Measurements from ENCODE around the gene ZFP90.

Gene ZFP90

GRCh38 chr16:68526782-68527145 lies 12.3 kb upstream of the ZFP90 start:
- in situ Hi-C loops (cut with MboI; ENCODE audit: low sequenced_read_pairs, unreplicated experiment) = no loop called here
- no peak for TF ChIP-seq CTCF (IDR thresholded peaks at IDR 0.05; ENCODE audit: borderline replicate concordance, control extremely low read depth, extremely low read depth, insufficient read depth, missing control alignments)
- DNase-seq (ENCODE audit: low spot score) = no peak

GRCh38 chr16:68528233-68528632 lies 10.9 kb upstream of the ZFP90 start:
- no peak for TF ChIP-seq CTCF (IDR thresholded peaks at IDR 0.05; ENCODE audit: borderline replicate concordance, control extremely low read depth, extremely low read depth, insufficient read depth, missing control alignments)
- in situ Hi-C loops (cut with MboI; ENCODE audit: low sequenced_read_pairs, unreplicated experiment) = no loop called here
- DNase-seq (ENCODE audit: low spot score) = no peak

GRCh38 chr16:68528686-68529379 lies 10.3 kb upstream of the ZFP90 start:
- peak; percentile 90 for DNase-seq (ENCODE audit: low spot score)
- in situ Hi-C loops (cut with MboI; ENCODE audit: low sequenced_read_pairs, unreplicated experiment) = no loop called here

GRCh38 chr16:68529608-68529930 lies 9.5 kb upstream of the ZFP90 start:
- in situ Hi-C loops (cut with MboI; ENCODE audit: low sequenced_read_pairs, unreplicated experiment) = no loop called here

More at GRCh38 chr16:68528686-68529379, 10.3 kb upstream of the ZFP90 start:
- peak; percentile 98 for TF ChIP-seq CTCF (IDR thresholded peaks at IDR 0.05; ENCODE audit: borderline replicate concordance, control extremely low read depth, extremely low read depth, insufficient read depth, missing control alignments)

GRCh38 chr16:68529931-68530701 lies 9.0 kb upstream of the ZFP90 start:
- DNase-seq (ENCODE audit: low spot score) = peak; percentile 99
- TF ChIP-seq CTCF (IDR thresholded peaks at IDR 0.05; ENCODE audit: borderline replicate concordance, control extremely low read depth, extremely low read depth, insufficient read depth, missing control alignments) = no peak
- in situ Hi-C loops (cut with MboI; ENCODE audit: low sequenced_read_pairs, unreplicated experiment) = no loop called here

More at GRCh38 chr16:68529608-68529930, 9.5 kb upstream of the ZFP90 start:
- TF ChIP-seq CTCF (IDR thresholded peaks at IDR 0.05; ENCODE audit: borderline replicate concordance, control extremely low read depth, extremely low read depth, insufficient read depth, missing control alignments) = no peak
- no peak for DNase-seq (ENCODE audit: low spot score)

GRCh38 chr16:68533937-68534336 lies 5.2 kb upstream of the ZFP90 start:
- in situ Hi-C loops (cut with MboI; ENCODE audit: low sequenced_read_pairs, unreplicated experiment) = no loop called here
- no peak for DNase-seq (ENCODE audit: low spot score)
- TF ChIP-seq CTCF (IDR thresholded peaks at IDR 0.05; ENCODE audit: borderline replicate concordance, control extremely low read depth, extremely low read depth, insufficient read depth, missing control alignments) = no peak

Measured in GM13976 (cell line).